NAMALWA (cell line): ENCODE measurements around the gene LIPC.

Source experiments
- DNase-seq: peaks from one replicate; pipeline ENCODE4 v3.0.0-alpha.2; 2015; ENCODE audit warnings: low spot score

Gene LIPC

GRCh38 chr15:58431221-58432149, at the start of gene LIPC:
TSS of gene LIPC (plus strand) at chr15:58431991. CDS start at chr15:58432033, 42 bp downstream.
- no peak for DNase-seq

GRCh38 chr15:58383876-58384275, 47.9 kb upstream of the LIPC start:
- no peak for DNase-seq

- no peak for DNase-seq
These were observed 47.1 kb upstream of the LIPC start for GRCh38 chr15:58384667-58385066.

- no peak for DNase-seq
These were observed 45.7 kb upstream of the LIPC start for GRCh38 chr15:58386081-58386480.

GRCh38 chr15:58386641-58387040, 45.1 kb upstream of the LIPC start:
- DNase-seq: no peak

GRCh38 chr15:58387130-58387529, 44.7 kb upstream of the LIPC start:
- DNase-seq: no peak

GRCh38 chr15:58388211-58388610, 43.6 kb upstream of the LIPC start:
- no peak for DNase-seq

GRCh38 chr15:58390118-58390517, 41.7 kb upstream of the LIPC start:
- no peak for DNase-seq

GRCh38 chr15:58390655-58391054, 41.1 kb upstream of the LIPC start:
- DNase-seq: no peak

GRCh38 chr15:58391088-58391487, 40.7 kb upstream of the LIPC start:
- no peak for DNase-seq

- DNase-seq: no peak
These were observed 39.6 kb upstream of the LIPC start for GRCh38 chr15:58392141-58392540.

- no peak for DNase-seq
These were observed 39.1 kb upstream of the LIPC start for GRCh38 chr15:58392611-58393161.

- DNase-seq: no peak
These were observed 38.5 kb upstream of the LIPC start for GRCh38 chr15:58393241-58393662.

- no peak for DNase-seq
These were observed 35.6 kb upstream of the LIPC start for GRCh38 chr15:58396181-58396580.

- no peak for DNase-seq
These were observed 33.7 kb upstream of the LIPC start for GRCh38 chr15:58398071-58398470.

- DNase-seq: no peak
These were observed 33.1 kb upstream of the LIPC start for GRCh38 chr15:58398643-58399042.

GRCh38 chr15:58399739-58400138, 32.1 kb upstream of the LIPC start:
- no peak for DNase-seq

GRCh38 chr15:58401276-58401675, 30.5 kb upstream of the LIPC start:
- no peak for DNase-seq

GRCh38 chr15:58401991-58402649, 29.7 kb upstream of the LIPC start:
- DNase-seq: no peak

GRCh38 chr15:58403581-58403980, 28.2 kb upstream of the LIPC start:
- DNase-seq: no peak

- no peak for DNase-seq
These were observed 27.8 kb upstream of the LIPC start for GRCh38 chr15:58404020-58404419.

- DNase-seq: no peak
These were observed 27.1 kb upstream of the LIPC start for GRCh38 chr15:58404722-58405121.

GRCh38 chr15:58405865-58406264, 25.9 kb upstream of the LIPC start:
- DNase-seq: no peak
